Measurements from ENCODE around the gene AVPR2.

GRCh38 chrX:153885208-153885787 is 19.2 kb upstream of the AVPR2 start:
- TF ChIP-seq CTCF (IDR thresholded peaks at IDR 0.05 in 2 of 3, conservative IDR thresholded peaks at IDR 0.05 in 1 of 3; ENCODE audit: control insufficient read depth in 2 of 3, extremely low read depth in 1 of 3, insufficient read depth in 1 of 3, low read depth in 3 of 3, low read length in 3 of 3) (no peak), RAD21 (IDR thresholded peaks at IDR 0.05; ENCODE audit: insufficient read depth, low read depth, low read length) (no peak), DPF2 (IDR thresholded peaks at IDR 0.05) (no peak), SUPT20H (IDR thresholded peaks at IDR 0.05; ENCODE audit: borderline replicate concordance, control insufficient read depth, low read depth, low read length) (no peak), FOXK2 (IDR thresholded peaks at IDR 0.05) (no peak), EZH2 (IDR thresholded peaks at IDR 0.05; ENCODE audit: borderline replicate concordance, control insufficient read depth, low read depth, low read length) (no peak), USF2 (IDR thresholded peaks at IDR 0.05; ENCODE audit: borderline replicate concordance, low read depth, low read length) (no peak), CBX5 (IDR thresholded peaks at IDR 0.05; ENCODE audit: low read depth) (no peak), E2F4 (IDR thresholded peaks at IDR 0.05; ENCODE audit: low read depth, low read length) (no peak), ZNF592 (IDR thresholded peaks at IDR 0.05) (no peak), EP300 (IDR thresholded peaks at IDR 0.05; ENCODE audit: borderline replicate concordance in 1 of 2, control insufficient read depth in 1 of 2, low read depth in 2 of 2, low read length in 2 of 2) (no peak)
